H1 (cell line): ENCODE measurements around the gene CYP27B1. TPM values are rescaled to one million over a fixed set of nuclear protein-coding genes. Genes with fewer than 3 reads are reported as not detected.

ENCODE experiments used
- CTCF ChIA-PET: fragments of 300-600 bp; sonication (Branson Sonifier 250); formaldehyde crosslinking; loops from one replicate; lab custom pipeline; 2021; ENCODE audit not compliant: partially characterized antibody; lab: Charles Lee
- POLR2A ChIA-PET: fragments of 300-600 bp; sonication (Branson Sonifier 250); formaldehyde crosslinking; loops from one replicate; lab custom pipeline; 2021; ENCODE audit warnings: inconsistent platforms; ENCODE audit not compliant: partially characterized antibody; lab: Charles Lee
- DNase-seq, 2 experiments: peaks; one replicate each; pipeline versions ENCODE4 v3.0.0 to v3.0.0-alpha.2; 2010 to 2022; ENCODE audit warnings: low spot score in 2 of 2, low read depth in 1 of 2, mixed read lengths in 1 of 2
- FAIRE-seq: peaks from 2 replicates; lab custom pipeline; 2011; peaks lifted over from hg19 to GRCh38; lab: Jason Lieb, UNC
- H2AFZ ChIP-seq: 2 replicates; pipeline ENCODE4 v1.8.1; 2012; ENCODE audit warnings: low read length, inconsistent platforms
- H2AK5ac ChIP-seq: 2 replicates; pipeline ENCODE4 v1.6.1; 2013; ENCODE audit warnings: low read depth, low read length
- H2BK120ac ChIP-seq: replicated peaks from 2 replicates; pipeline ENCODE3; 2013; ENCODE audit warnings: low read depth, low read length, inconsistent platforms
- H2BK12ac ChIP-seq: 2 replicates; pipeline ENCODE4 v1.6.1; 2013; ENCODE audit warnings: low read depth, low read length
- H2BK15ac ChIP-seq: 2 replicates; pipeline ENCODE4 v1.6.1; 2013; ENCODE audit warnings: low read length
- H2BK20ac ChIP-seq: 2 replicates; pipeline ENCODE4 v1.6.1; 2013; ENCODE audit warnings: low read length
- H2BK5ac ChIP-seq: 2 replicates; pipeline ENCODE4 v1.6.1; 2013; ENCODE audit warnings: low read depth, low read length
- H3K14ac ChIP-seq: 2 replicates; pipeline ENCODE4 v1.6.1; 2013; ENCODE audit warnings: inconsistent platforms; ENCODE audit not compliant: insufficient read length
- H3K18ac ChIP-seq: 2 replicates; pipeline ENCODE4 v1.6.1; 2013; ENCODE audit warnings: low read length; ENCODE audit errors: extremely low read depth
- H3K23ac ChIP-seq: 2 replicates; pipeline ENCODE4 v1.6.1; 2013; ENCODE audit warnings: inconsistent platforms; ENCODE audit not compliant: insufficient read length
- H3K23me2 ChIP-seq: 2 replicates; pipeline ENCODE4 v1.6.1; 2013; ENCODE audit warnings: low read depth, low read length
- H3K27ac ChIP-seq: 2 replicates; pipeline ENCODE4 v1.6.1; 2011; ENCODE audit warnings: low read depth, low read length, inconsistent platforms
- H3K27me3 ChIP-seq, 4 experiments: replicated peaks in 1 of 4; 1 replicate in 1 of 4; 2 replicates in 3 of 4; pipeline versions ENCODE4 v1.6.1 to v1.8.1; 2011 to 2013; ENCODE audit warnings: low read length in 3 of 4, mild to moderate bottlenecking in 3 of 4, inconsistent platforms in 2 of 4, mixed read lengths in 2 of 4, moderate library complexity in 1 of 4; ENCODE audit not compliant: control insufficient read depth in 3 of 4, insufficient read depth in 3 of 4; ENCODE audit errors: extremely low read depth in 1 of 4
- H3K36me3 ChIP-seq, 4 experiments: 2 replicates each; pipeline versions ENCODE4 v1.6.1 to v1.8.1; 2011 to 2013; ENCODE audit warnings: mild to moderate bottlenecking in 4 of 4, low read length in 3 of 4, moderate library complexity in 2 of 4, control low read depth in 1 of 4, inconsistent platforms in 1 of 4; ENCODE audit not compliant: insufficient read depth in 4 of 4, control insufficient read depth in 2 of 4
- H3K4ac ChIP-seq: replicated peaks from 2 replicates; pipeline ENCODE3; 2013; ENCODE audit warnings: low read length, low read depth, mixed read lengths, inconsistent platforms; ENCODE audit not compliant: insufficient read length
- H3K4me1 ChIP-seq, 4 experiments: replicated peaks in 1 of 4; 1 replicate in 1 of 4; 2 replicates in 3 of 4; pipeline versions ENCODE4 v1.6.1 to v1.8.1; 2011 to 2013; ENCODE audit warnings: low read length in 3 of 4, inconsistent platforms in 2 of 4, mixed read lengths in 1 of 4; ENCODE audit not compliant: insufficient read depth in 4 of 4, control insufficient read depth in 3 of 4
- H3K4me2 ChIP-seq, 2 experiments: 2 replicates each; pipeline versions ENCODE4 v1.6.1 to v1.8.1; 2011 to 2013; ENCODE audit warnings: low read depth in 2 of 2, low read length in 2 of 2, control low read depth in 1 of 2, inconsistent platforms in 1 of 2, mild to moderate bottlenecking in 1 of 2; ENCODE audit not compliant: insufficient read depth in 1 of 2
- H3K4me3 ChIP-seq, 4 experiments: fragments of 200-600, 300-600 bp in 1 of 4; sonication (generic), shearing (Covaris generic), sonication (Bioruptor Twin) in 1 of 4; 2 replicates each; pipeline versions ENCODE4 v1.5.1 to v1.8.1; 2011 to 2016; ENCODE audit warnings: low read length in 4 of 4, low read depth in 3 of 4, control low read depth in 2 of 4, inconsistent platforms in 2 of 4, mild to moderate bottlenecking in 2 of 4, mixed read lengths in 1 of 4, moderate library complexity in 1 of 4; ENCODE audit not compliant: insufficient read depth in 2 of 4; ENCODE audit errors: extremely low read depth in 1 of 4
- H3K56ac ChIP-seq: replicated peaks from 2 replicates; pipeline ENCODE3; 2013; ENCODE audit warnings: low read depth, mild to moderate bottlenecking, mixed read lengths, low read length, inconsistent platforms; ENCODE audit not compliant: insufficient read length
- H3K79me1 ChIP-seq: 2 replicates; pipeline ENCODE4 v1.6.1; 2013; ENCODE audit warnings: low read depth, low read length, control low read depth
- H3K79me2 ChIP-seq, 2 experiments: 2 replicates each; pipeline versions ENCODE4 v1.6.1 to v1.8.1; 2012 to 2013; ENCODE audit warnings: low read length in 2 of 2, mild to moderate bottlenecking in 2 of 2, inconsistent platforms in 1 of 2; ENCODE audit not compliant: insufficient read depth in 2 of 2, control insufficient read depth in 1 of 2
- H3K9ac ChIP-seq, 4 experiments: replicated peaks in 1 of 4; 1 replicate in 1 of 4; 2 replicates in 3 of 4; pipeline versions ENCODE4 v1.6.1 to v1.8.1; 2011 to 2013; ENCODE audit warnings: low read depth in 3 of 4, low read length in 3 of 4, control low read depth in 2 of 4, mild to moderate bottlenecking in 2 of 4, moderate library complexity in 2 of 4, inconsistent platforms in 1 of 4; ENCODE audit errors: extremely low read depth in 1 of 4
- H3K9me3 ChIP-seq, 2 experiments: 2 replicates each; pipeline versions ENCODE4 v1.6.1 to v1.8.1; 2012 to 2013; ENCODE audit warnings: mild to moderate bottlenecking in 2 of 2, moderate library complexity in 2 of 2, control low read depth in 1 of 2, inconsistent platforms in 1 of 2, low read depth in 1 of 2, low read length in 1 of 2, mixed read lengths in 1 of 2; ENCODE audit not compliant: insufficient read depth in 2 of 2
- H4K20me1 ChIP-seq, 2 experiments: replicated peaks in 1 of 2; 2 replicates each; pipeline versions ENCODE3 to v1.8.1; 2011 to 2013; ENCODE audit warnings: inconsistent platforms in 2 of 2, low read length in 2 of 2, mild to moderate bottlenecking in 1 of 2; ENCODE audit not compliant: insufficient read depth in 2 of 2, control insufficient read depth in 1 of 2
- H4K5ac ChIP-seq: 2 replicates; pipeline ENCODE4 v1.6.1; 2013; ENCODE audit warnings: low read length, low read depth, mixed read lengths, inconsistent platforms; ENCODE audit not compliant: insufficient read length
- H4K8ac ChIP-seq: 2 replicates; pipeline ENCODE4 v1.8.0; 2013; ENCODE audit warnings: mild to moderate bottlenecking, moderate library complexity, low read length, inconsistent platforms; ENCODE audit not compliant: insufficient read depth; ENCODE audit errors: extremely low read depth
- H4K91ac ChIP-seq: replicated peaks from 2 replicates; pipeline ENCODE3; 2013; ENCODE audit warnings: low read length, mixed read lengths, inconsistent platforms; ENCODE audit not compliant: insufficient read length
- ASH2L ChIP-seq: fragments of 200-600, 300-600 bp; sonication (generic); IDR thresholded peaks from one replicate; pipeline ENCODE4 v1.7.1; 2017; ENCODE audit warnings: low read length
- KDM4A ChIP-seq: IDR thresholded peaks from one replicate; pipeline ENCODE4 v1.7.1; 2012; ENCODE audit warnings: low read depth, mild to moderate bottlenecking, moderate library complexity, low read length, inconsistent platforms; ENCODE audit not compliant: severe bottlenecking
- WGBS, 2 experiments: shearing (Covaris generic) in 1 of 2; methylation state at CpG; one replicate each; pipeline versions ENCODE4 v1.1.6 to v1.1.7; 2013 to 2015; ENCODE audit warnings: low lambda C conversion rate in 2 of 2, mixed read lengths in 2 of 2, inconsistent platforms in 1 of 2, low coverage in 1 of 2, missing lambda C conversion rate in 1 of 2; ENCODE audit not compliant: insufficient replicate concordance in 2 of 2, insufficient coverage in 1 of 2, insufficient read length in 1 of 2; ENCODE audit errors: extremely low coverage in 1 of 2, missing lambda C conversion rate in 1 of 2; 5-methylcytosine and 5-hydroxymethylcytosine counted together
- polyA plus RNA-seq, 7 experiments: library from polyadenylated mRNA; depleted of rRNA in 3 of 7; stranded (reverse) in 5 of 7; unstranded in 2 of 7; fragments of >200 nt in 5 of 7; fragments of 200-250 nt in 2 of 7; gene quantifications; 1 replicate in 5 of 7; 2 replicates in 1 of 7; 4 replicates in 1 of 7; pipeline versions ENCODE4 v1.2.1 to v1.2.3, GENCODE V29; 2011 to 2013; ENCODE audit warnings: missing spikeins in 2 of 7, mixed read lengths in 2 of 7
- total RNA-seq: library from RNA; stranded (reverse); fragmentation: NEBNext Ultra II Directional; extraction: Animal tissue kit (Norgen Biotek cat#: 25700); gene quantifications from 2 replicates; pipeline ENCODE4 v1.2.1, GENCODE V29; 2021

The CYP27B1 gene
- total and polyA plus RNA-seq, 2 of the 8 experiments (the other 6 are each of a cell fraction or from before 2014, with no cell fraction given) = 2.9 to 3.3 TPM

GRCh38 chr12:57775044-57775443 is 8.2 kb upstream of the CYP27B1 start:
- no peak overlapping the region for H3K14ac ChIP-seq
- WGBS, 2 experiments = 83% methylated on average over 1 of the region's 3 CpGs; no CpG with 5 or more reads in 1 of the 2 experiments
- H3K79me1 ChIP-seq = no peaks in the 10 kb centered on the region; the same call in 1 of the 2 replicates
- no peak overlapping the region for H2BK5ac ChIP-seq
- no peak overlapping the region for H3K56ac ChIP-seq
- H3K4me2 ChIP-seq = no peak overlapping the region
- H3K4ac ChIP-seq = no peak overlapping the region
- no peak for FAIRE-seq
- no peak overlapping the region for H2AFZ ChIP-seq
- H2AK5ac ChIP-seq = no peak overlapping the region
- no peaks in the 10 kb centered on the region for H4K20me1 ChIP-seq
- no peak overlapping the region for H3K23ac ChIP-seq
- no peak overlapping the region for H4K8ac ChIP-seq
- H2BK120ac ChIP-seq = no peak overlapping the region
- H2BK20ac ChIP-seq = no peak overlapping the region
- H3K27me3 ChIP-seq = peaks cover 0 to 4% (median 1%) of the 10 kb centered on the region in 4 experiments; a peak in 2 of 7 replicates
- no peak overlapping the region for H2BK15ac ChIP-seq
- H3K27ac ChIP-seq = no peak overlapping the region
- H3K23me2 ChIP-seq = peaks cover 12% of the 10 kb centered on the region; the same call in 1 of the 2 replicates
- H3K4me3 ChIP-seq = no peak overlapping the region
- H2BK12ac ChIP-seq = no peak overlapping the region
- peaks cover 0 to 3% (median 1%) of the 10 kb centered on the region in 4 experiments; a peak in 2 of 7 replicates for H3K4me1 ChIP-seq
- POLR2A ChIA-PET = interaction anchor here (0.9 to 1.8 kb wide), 2 partner anchors 18 to 26 kb away, joined by 4 read pairs; no protein-coding TSS in a partner anchor
- CTCF ChIA-PET = interaction anchor here (0.8 to 4.5 kb wide), 5 partner anchors 9 to 63 kb away, joined by 3 to 28 read pairs (median 5); no protein-coding TSS in a partner anchor
- no peak overlapping the region for H4K5ac ChIP-seq
- H3K18ac ChIP-seq = no peak overlapping the region
- H3K79me2 ChIP-seq = 0 out of 4 replicates have a peak, but pooled peaks cover 0 to 7% of the 10 kb centered on the region in 2 experiments
- H3K9ac ChIP-seq = no peak overlapping the region
- no peak overlapping the region for H4K91ac ChIP-seq
- H3K9me3 ChIP-seq = no peaks in the 10 kb centered on the region
- no peak for DNase-seq
- peaks cover 0 to 4% (median 1%) of the 10 kb centered on the region in 4 experiments; a peak in 3 of 8 replicates for H3K36me3 ChIP-seq
- TF ChIP-seq KDM4A (no peak), ASH2L (no peak)
